Loucy (cell line): ENCODE data around the gene NOL6.

ENCODE experiments used
- EZH2phosphoT487 ChIP-seq: fragments of 200-600 bp; IDR thresholded peaks from 2 replicates; pipeline ENCODE4 v1.6.1; 2018; ENCODE audit warnings: antibody characterized with exemption, mild to moderate bottlenecking, moderate library complexity, borderline replicate concordance
- TF ChIP-seq, protein P1 (sequence below): fragments of 200-600 bp; sonication (generic); conservative IDR thresholded peaks from 2 replicates; pipeline ENCODE4 v1.5.1; 2014; ENCODE audit warnings: mild to moderate bottlenecking, antibody characterized with exemption, low read length

- TF ChIP-seq, protein P1, sequence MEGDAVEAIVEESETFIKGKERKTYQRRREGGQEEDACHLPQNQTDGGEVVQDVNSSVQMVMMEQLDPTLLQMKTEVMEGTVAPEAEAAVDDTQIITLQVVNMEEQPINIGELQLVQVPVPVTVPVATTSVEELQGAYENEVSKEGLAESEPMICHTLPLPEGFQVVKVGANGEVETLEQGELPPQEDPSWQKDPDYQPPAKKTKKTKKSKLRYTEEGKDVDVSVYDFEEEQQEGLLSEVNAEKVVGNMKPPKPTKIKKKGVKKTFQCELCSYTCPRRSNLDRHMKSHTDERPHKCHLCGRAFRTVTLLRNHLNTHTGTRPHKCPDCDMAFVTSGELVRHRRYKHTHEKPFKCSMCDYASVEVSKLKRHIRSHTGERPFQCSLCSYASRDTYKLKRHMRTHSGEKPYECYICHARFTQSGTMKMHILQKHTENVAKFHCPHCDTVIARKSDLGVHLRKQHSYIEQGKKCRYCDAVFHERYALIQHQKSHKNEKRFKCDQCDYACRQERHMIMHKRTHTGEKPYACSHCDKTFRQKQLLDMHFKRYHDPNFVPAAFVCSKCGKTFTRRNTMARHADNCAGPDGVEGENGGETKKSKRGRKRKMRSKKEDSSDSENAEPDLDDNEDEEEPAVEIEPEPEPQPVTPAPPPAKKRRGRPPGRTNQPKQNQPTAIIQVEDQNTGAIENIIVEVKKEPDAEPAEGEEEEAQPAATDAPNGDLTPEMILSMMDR: no peak
- no peak for TF ChIP-seq EZH2phosphoT487
Measured at GRCh38 chr9:33459115-33459514, 14.6 kb downstream of the NOL6 start.
